ENCODE measurements around the gene GPR152. TPM values are rescaled to one million over a fixed set of nuclear protein-coding genes. Genes with fewer than 3 reads are reported as not detected.
A peak's percentile ranks its signal among the peaks of the same experiment; 100 is the strongest.

The GPR152 gene
- total and polyA plus RNA-seq, 2 of the 8 experiments (the other 6 are each of a cell fraction or from before 2014, with no cell fraction given) = not detected

DNA sequence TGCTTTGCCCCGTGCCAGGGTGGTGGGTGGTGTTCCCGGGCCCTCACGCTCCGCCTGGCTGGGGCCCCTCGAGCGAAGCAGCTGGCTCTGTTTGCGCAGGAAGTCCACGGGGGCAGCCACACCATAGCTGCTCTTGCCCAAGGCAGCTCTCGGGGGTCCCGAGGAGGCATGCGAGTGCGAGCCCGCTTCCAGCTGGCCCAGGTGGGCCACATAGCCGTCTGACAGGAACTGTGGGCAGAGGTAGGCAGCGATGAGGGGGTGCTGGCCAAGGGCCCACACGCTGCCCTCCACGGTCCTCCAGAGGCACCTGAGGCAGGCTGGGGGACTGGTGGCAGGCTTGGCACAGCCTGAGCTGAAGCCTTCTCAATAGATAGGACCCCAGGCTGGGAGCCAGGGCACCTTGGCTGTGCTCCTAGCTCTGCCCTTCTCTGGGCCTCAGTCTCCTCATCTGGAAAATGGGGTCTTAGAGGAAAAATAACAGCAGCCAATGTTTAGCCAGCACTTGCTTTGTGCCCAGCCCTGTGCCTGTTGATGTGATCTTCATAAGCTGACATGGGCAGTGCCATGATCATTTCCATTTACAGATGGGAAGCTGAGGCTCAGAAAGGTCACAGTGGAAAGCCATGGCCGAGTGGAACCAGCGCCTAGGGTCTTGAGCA lies 39.7 kb upstream of the GPR152 start (continued):
- TF ChIP-seq, protein P1, sequence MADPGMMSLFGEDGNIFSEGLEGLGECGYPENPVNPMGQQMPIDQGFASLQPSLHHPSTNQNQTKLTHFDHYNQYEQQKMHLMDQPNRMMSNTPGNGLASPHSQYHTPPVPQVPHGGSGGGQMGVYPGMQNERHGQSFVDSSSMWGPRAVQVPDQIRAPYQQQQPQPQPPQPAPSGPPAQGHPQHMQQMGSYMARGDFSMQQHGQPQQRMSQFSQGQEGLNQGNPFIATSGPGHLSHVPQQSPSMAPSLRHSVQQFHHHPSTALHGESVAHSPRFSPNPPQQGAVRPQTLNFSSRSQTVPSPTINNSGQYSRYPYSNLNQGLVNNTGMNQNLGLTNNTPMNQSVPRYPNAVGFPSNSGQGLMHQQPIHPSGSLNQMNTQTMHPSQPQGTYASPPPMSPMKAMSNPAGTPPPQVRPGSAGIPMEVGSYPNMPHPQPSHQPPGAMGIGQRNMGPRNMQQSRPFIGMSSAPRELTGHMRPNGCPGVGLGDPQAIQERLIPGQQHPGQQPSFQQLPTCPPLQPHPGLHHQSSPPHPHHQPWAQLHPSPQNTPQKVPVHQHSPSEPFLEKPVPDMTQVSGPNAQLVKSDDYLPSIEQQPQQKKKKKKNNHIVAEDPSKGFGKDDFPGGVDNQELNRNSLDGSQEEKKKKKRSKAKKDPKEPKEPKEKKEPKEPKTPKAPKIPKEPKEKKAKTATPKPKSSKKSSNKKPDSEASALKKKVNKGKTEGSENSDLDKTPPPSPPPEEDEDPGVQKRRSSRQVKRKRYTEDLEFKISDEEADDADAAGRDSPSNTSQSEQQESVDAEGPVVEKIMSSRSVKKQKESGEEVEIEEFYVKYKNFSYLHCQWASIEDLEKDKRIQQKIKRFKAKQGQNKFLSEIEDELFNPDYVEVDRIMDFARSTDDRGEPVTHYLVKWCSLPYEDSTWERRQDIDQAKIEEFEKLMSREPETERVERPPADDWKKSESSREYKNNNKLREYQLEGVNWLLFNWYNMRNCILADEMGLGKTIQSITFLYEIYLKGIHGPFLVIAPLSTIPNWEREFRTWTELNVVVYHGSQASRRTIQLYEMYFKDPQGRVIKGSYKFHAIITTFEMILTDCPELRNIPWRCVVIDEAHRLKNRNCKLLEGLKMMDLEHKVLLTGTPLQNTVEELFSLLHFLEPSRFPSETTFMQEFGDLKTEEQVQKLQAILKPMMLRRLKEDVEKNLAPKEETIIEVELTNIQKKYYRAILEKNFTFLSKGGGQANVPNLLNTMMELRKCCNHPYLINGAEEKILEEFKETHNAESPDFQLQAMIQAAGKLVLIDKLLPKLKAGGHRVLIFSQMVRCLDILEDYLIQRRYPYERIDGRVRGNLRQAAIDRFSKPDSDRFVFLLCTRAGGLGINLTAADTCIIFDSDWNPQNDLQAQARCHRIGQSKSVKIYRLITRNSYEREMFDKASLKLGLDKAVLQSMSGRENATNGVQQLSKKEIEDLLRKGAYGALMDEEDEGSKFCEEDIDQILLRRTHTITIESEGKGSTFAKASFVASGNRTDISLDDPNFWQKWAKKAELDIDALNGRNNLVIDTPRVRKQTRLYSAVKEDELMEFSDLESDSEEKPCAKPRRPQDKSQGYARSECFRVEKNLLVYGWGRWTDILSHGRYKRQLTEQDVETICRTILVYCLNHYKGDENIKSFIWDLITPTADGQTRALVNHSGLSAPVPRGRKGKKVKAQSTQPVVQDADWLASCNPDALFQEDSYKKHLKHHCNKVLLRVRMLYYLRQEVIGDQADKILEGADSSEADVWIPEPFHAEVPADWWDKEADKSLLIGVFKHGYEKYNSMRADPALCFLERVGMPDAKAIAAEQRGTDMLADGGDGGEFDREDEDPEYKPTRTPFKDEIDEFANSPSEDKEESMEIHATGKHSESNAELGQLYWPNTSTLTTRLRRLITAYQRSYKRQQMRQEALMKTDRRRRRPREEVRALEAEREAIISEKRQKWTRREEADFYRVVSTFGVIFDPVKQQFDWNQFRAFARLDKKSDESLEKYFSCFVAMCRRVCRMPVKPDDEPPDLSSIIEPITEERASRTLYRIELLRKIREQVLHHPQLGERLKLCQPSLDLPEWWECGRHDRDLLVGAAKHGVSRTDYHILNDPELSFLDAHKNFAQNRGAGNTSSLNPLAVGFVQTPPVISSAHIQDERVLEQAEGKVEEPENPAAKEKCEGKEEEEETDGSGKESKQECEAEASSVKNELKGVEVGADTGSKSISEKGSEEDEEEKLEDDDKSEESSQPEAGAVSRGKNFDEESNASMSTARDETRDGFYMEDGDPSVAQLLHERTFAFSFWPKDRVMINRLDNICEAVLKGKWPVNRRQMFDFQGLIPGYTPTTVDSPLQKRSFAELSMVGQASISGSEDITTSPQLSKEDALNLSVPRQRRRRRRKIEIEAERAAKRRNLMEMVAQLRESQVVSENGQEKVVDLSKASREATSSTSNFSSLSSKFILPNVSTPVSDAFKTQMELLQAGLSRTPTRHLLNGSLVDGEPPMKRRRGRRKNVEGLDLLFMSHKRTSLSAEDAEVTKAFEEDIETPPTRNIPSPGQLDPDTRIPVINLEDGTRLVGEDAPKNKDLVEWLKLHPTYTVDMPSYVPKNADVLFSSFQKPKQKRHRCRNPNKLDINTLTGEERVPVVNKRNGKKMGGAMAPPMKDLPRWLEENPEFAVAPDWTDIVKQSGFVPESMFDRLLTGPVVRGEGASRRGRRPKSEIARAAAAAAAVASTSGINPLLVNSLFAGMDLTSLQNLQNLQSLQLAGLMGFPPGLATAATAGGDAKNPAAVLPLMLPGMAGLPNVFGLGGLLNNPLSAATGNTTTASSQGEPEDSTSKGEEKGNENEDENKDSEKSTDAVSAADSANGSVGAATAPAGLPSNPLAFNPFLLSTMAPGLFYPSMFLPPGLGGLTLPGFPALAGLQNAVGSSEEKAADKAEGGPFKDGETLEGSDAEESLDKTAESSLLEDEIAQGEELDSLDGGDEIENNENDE (IDR thresholded peaks at IDR 0.05; ENCODE audit: insufficient replicate concordance, low read length) = no peak
- TF ChIP-seq KDM1A (IDR thresholded peaks at IDR 0.05; ENCODE audit: borderline replicate concordance, low read length) = peak; percentile 38; the same call in 1 of the 2 replicates

Measured in H1 (cell line).